Measurements from ENCODE around the gene PNRC2. TPM values are rescaled to one million over a fixed set of nuclear protein-coding genes. Genes with fewer than 3 reads are reported as not detected.

The PNRC2 gene
- total RNA-seq, 1 experiment from 2014 or later, result 59.0 TPM

DNA sequence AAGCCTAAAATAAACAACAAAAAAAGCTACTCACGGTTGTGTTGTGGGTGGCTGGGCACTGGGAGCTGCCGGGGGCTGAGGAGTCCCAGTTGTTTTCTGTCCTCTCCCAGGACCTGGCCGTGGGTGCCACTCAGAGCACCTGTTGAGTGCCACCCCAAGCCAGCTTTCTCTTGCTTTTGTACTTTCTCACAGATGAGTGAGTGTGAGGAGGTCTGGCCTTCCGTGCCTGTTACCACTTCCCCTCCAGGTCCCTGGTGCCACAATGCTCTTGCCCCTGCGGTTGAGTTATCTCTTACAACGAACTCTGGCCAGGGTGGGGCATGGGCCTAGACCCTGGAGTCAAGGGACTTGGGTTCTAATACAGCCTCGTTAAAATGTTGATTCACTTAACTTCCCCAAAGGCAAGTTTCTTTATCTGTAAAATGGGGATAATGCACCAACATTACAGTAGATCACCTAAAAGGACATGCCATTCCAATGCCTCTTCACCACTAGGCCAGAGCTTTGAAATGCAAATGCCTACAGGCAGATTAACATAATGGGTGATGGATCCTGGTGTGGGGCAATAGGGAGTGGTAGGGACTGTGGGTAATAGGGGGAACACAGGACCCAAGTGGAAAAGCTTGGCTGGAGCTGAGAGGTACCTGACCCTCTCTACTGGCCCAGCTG lies 46.3 kb upstream of the PNRC2 start, which contains the start of gene CNR2:
TSS of gene CNR2 (minus strand) at position 151 of the 669 bp plus-strand sequence. CDS start 37,745 bp downstream, outside the sequence.
- CTCF ChIA-PET, result no interaction called here
- no peaks in the 10 kb centered on the region for H3K9me3 Mint-ChIP-seq (ENCODE audit: low read depth, unreplicated experiment)
- TF ChIP-seq, protein P1, sequence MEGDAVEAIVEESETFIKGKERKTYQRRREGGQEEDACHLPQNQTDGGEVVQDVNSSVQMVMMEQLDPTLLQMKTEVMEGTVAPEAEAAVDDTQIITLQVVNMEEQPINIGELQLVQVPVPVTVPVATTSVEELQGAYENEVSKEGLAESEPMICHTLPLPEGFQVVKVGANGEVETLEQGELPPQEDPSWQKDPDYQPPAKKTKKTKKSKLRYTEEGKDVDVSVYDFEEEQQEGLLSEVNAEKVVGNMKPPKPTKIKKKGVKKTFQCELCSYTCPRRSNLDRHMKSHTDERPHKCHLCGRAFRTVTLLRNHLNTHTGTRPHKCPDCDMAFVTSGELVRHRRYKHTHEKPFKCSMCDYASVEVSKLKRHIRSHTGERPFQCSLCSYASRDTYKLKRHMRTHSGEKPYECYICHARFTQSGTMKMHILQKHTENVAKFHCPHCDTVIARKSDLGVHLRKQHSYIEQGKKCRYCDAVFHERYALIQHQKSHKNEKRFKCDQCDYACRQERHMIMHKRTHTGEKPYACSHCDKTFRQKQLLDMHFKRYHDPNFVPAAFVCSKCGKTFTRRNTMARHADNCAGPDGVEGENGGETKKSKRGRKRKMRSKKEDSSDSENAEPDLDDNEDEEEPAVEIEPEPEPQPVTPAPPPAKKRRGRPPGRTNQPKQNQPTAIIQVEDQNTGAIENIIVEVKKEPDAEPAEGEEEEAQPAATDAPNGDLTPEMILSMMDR (IDR thresholded peaks at IDR 0.05; ENCODE audit: unreplicated experiment), result no peak
- BruUV-seq (replicated peaks), result no TSS peak
- H3K4me1 Mint-ChIP-seq (ENCODE audit: low read depth, unreplicated experiment), result no peaks in the 10 kb centered on the region
- no peaks in the 10 kb centered on the region for H3K36me3 Mint-ChIP-seq (ENCODE audit: insufficient read depth, unreplicated experiment)
- no peaks in the 10 kb centered on the region for H3K27me3 Mint-ChIP-seq (ENCODE audit: unreplicated experiment)
- H3K27ac Mint-ChIP-seq (ENCODE audit: unreplicated experiment), result no peak within 1 kb of the TSS
- intact Hi-C loops (cut with micrococcal nuclease; ENCODE audit: unreplicated experiment), result no loop called here
- DNase-seq, result no peak
- no peak within 1 kb of the TSS for H3K4me3 Mint-ChIP-seq (ENCODE audit: low read depth, unreplicated experiment)

DNA sequence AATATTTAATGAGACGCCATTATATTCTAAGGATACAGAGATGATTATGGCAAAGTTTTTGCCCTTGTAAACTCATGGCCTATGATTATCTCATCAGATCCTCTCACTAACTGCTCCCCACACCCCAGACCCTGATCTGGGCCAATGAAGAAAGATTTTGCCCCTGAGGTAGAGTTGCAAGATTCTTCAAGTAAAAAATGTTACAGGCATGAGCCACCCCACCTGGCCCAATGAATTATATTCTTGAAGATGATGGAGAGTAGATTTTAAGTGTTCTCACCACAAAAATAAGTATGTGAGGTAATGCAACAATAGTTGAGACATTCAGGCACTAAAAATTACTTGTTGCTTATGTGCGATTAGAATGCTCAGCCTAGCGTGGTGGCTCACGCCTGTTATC lies 44.7 kb upstream of the PNRC2 start:
- TF ChIP-seq, protein P1 (IDR thresholded peaks at IDR 0.05; ENCODE audit: unreplicated experiment), result no peak
- BruUV-seq (replicated peaks), result no TSS peak
- H3K4me3 Mint-ChIP-seq (ENCODE audit: low read depth, unreplicated experiment), result no peak overlapping the region
- H3K27ac Mint-ChIP-seq (ENCODE audit: unreplicated experiment), result no peak overlapping the region
- H3K9me3 Mint-ChIP-seq (ENCODE audit: low read depth, unreplicated experiment), result no peaks in the 10 kb centered on the region
- CTCF ChIA-PET, result no interaction called here
- no peaks in the 10 kb centered on the region for H3K27me3 Mint-ChIP-seq (ENCODE audit: unreplicated experiment)
- no peaks in the 10 kb centered on the region for H3K36me3 Mint-ChIP-seq (ENCODE audit: insufficient read depth, unreplicated experiment)
- intact Hi-C loops (cut with micrococcal nuclease; ENCODE audit: unreplicated experiment), result loop anchor here (5.0 kb wide), 1 partner anchor 48 kb away; the partner anchor contains the start of gene FUCA1
- no peaks in the 10 kb centered on the region for H3K4me1 Mint-ChIP-seq (ENCODE audit: low read depth, unreplicated experiment)
- no peak for DNase-seq

DNA sequence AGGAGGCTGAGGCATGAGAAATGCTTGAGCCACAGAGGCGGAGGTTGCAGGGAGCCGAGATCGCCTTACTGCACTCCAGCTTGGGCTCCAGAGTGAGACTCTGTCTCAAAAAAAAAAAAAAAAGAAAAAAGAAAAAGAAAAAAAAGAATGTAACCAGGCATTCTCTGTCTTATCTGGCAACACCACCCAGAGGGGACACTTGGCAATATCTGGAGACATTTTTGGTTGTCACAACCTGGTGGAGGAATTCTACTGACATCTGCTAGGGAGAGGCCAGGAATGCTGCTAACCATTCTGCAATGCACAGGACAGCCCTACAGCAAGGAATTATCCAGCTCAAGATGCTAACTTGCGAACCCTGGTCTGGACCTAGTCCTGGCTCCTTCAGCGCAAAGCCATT lies 44.2 kb upstream of the PNRC2 start:
- no peaks in the 10 kb centered on the region for H3K4me1 Mint-ChIP-seq (ENCODE audit: low read depth, unreplicated experiment)
- no peaks in the 10 kb centered on the region for H3K27me3 Mint-ChIP-seq (ENCODE audit: unreplicated experiment)
- no peaks in the 10 kb centered on the region for H3K36me3 Mint-ChIP-seq (ENCODE audit: insufficient read depth, unreplicated experiment)
- no peaks in the 10 kb centered on the region for H3K9me3 Mint-ChIP-seq (ENCODE audit: low read depth, unreplicated experiment)
- H3K27ac Mint-ChIP-seq (ENCODE audit: unreplicated experiment), result no peak overlapping the region
- no TSS peak for BruUV-seq (replicated peaks)
- intact Hi-C loops (cut with micrococcal nuclease; ENCODE audit: unreplicated experiment), result loop anchor here (5.0 kb wide), 1 partner anchor 48 kb away; the partner anchor contains the start of gene FUCA1
- DNase-seq, result no peak
- CTCF ChIA-PET, result interaction anchor here (1.9 kb wide), 1 partner anchor 144 kb away, joined by 24 read pairs; no protein-coding TSS in a partner anchor
- TF ChIP-seq, protein P1 (IDR thresholded peaks at IDR 0.05; ENCODE audit: unreplicated experiment), result no peak
- H3K4me3 Mint-ChIP-seq (ENCODE audit: low read depth, unreplicated experiment), result no peak overlapping the region

DNA sequence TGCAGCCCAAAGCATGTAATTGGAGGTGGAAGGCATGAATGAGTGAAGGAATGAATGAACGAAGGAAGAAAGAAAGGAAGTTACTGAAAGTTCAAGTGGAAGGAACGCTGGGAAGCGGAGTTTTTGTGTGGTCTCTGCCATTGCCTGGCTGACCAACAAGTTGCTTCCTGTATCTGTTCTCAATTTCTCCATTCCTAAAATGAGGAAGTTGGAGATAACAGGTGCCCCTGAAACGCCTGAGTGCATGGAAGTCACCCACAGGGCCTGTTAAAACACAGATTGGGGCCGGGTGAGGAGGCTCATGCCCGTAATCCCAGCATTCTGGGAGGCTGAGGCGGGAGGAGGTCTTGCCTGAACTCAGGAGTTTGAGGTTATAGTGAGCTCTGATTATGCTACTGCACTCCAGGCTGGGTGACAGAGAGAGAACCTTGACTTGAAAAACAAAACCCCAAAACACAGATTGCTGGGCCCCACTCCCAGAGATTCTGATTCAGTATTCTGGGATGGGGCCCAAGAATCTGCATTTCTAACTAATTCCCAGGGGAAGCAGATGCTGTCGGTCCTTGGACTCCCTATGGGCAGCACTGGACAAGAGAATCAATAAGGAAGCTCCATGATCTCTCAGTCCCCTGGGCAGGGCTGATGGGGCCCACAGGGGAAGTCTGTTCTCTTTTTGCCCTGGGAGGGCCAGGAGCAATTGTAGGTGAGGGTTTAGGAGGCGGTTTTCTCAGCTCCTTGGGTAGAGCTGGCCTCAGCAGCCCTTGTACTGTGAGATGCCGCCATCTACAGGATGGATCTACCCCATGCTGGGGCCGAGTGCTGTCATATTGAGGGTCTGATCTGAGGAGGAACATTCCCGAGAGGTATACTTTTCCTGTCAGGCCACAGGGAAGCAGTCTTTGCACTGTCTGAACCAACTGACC lies 43.2 kb upstream of the PNRC2 start:
- intact Hi-C loops (cut with micrococcal nuclease; ENCODE audit: unreplicated experiment), result loop anchor here (1.0 to 5.0 kb wide), 2 partner anchors 49 to 144 kb away; partner anchors contain the start of gene FUCA1
- Mint-ChIP-seq H3K27me3 (ENCODE audit: unreplicated experiment) (no peaks in the 10 kb centered on the region), H3K36me3 (ENCODE audit: insufficient read depth, unreplicated experiment) (no peaks in the 10 kb centered on the region), H3K27ac (ENCODE audit: unreplicated experiment) (no peak overlapping the region), H3K4me3 (ENCODE audit: low read depth, unreplicated experiment) (no peak overlapping the region), H3K4me1 (ENCODE audit: low read depth, unreplicated experiment) (no peaks in the 10 kb centered on the region), H3K9me3 (ENCODE audit: low read depth, unreplicated experiment) (no peaks in the 10 kb centered on the region)
- TF ChIP-seq, protein P1 (IDR thresholded peaks at IDR 0.05; ENCODE audit: unreplicated experiment), result peak; percentile 57
- no TSS peak for BruUV-seq (replicated peaks)
- CTCF ChIA-PET, result interaction anchor here (0.6 to 1.9 kb wide), 9 partner anchors 16 to 145 kb away, joined by 3 to 24 read pairs (median 4); partner anchors contain the start of genes LYPLA2 and PITHD1
- DNase-seq, result peak; percentile 74
